PC-9 (cell line): ENCODE results near the gene NOS1AP. TPM values are rescaled to one million over a fixed set of nuclear protein-coding genes. Genes with fewer than 3 reads are reported as not detected.

ENCODE experiments used
- BruUV-seq: library from RNA; stranded (reverse); fragments of 400-500 nt; replicated peaks from 2 replicates; lab custom pipeline; 2021; lab: Mats Ljungman, UMichigan
- CTCF ChIA-PET: fragments of 300-600 bp; sonication (Branson Sonifier 250); formaldehyde crosslinking; loops from one replicate; lab custom pipeline; 2022; ENCODE audit warnings: antibody characterized with exemption; lab: Charles Lee
- POLR2A ChIA-PET: fragments of 300-600 bp; sonication (Branson Sonifier 250); formaldehyde crosslinking; loops from one replicate; lab custom pipeline; 2022; ENCODE audit warnings: antibody characterized with exemption; ENCODE audit not compliant: unreplicated experiment; lab: Charles Lee
- DNase-seq, 2 experiments: peaks; one replicate each; pipeline versions ENCODE4 v3.0.0 to v3.0.0-alpha.2; 2015 to 2022; ENCODE audit warnings: mixed read lengths in 1 of 2
- H2AFZ ChIP-seq: fragments of 200-600 bp; sonication (generic); 2 replicates; pipeline ENCODE4 v1.8.1; 2017; ENCODE audit warnings: antibody characterized with exemption
- H3F3A ChIP-seq: fragments of 200-600 bp; sonication (generic); 2 replicates; pipeline ENCODE4 v1.8.1; 2017; ENCODE audit warnings: antibody characterized with exemption, mild to moderate bottlenecking, low read depth; ENCODE audit not compliant: insufficient read depth
- H3K27ac ChIP-seq: fragments of 200-600 bp; sonication (generic); 2 replicates; pipeline ENCODE4 v1.6.1; 2016; ENCODE audit warnings: mixed run types
- H3K27me3 ChIP-seq: fragments of 200-600 bp; sonication (generic); 2 replicates; pipeline ENCODE4 v1.6.1; 2016; ENCODE audit warnings: low read depth, mixed run types; ENCODE audit not compliant: insufficient read depth
- H3K36me3 ChIP-seq: fragments of 200-600 bp; sonication (generic); 2 replicates; pipeline ENCODE4 v1.6.1; 2016; ENCODE audit warnings: low read depth, mixed run types
- H3K4me1 ChIP-seq: fragments of 200-600 bp; sonication (generic); replicated peaks from 2 replicates; pipeline ENCODE4 v1.6.1; 2016; ENCODE audit warnings: mixed run types; ENCODE audit not compliant: insufficient read depth
- H3K4me2 ChIP-seq: fragments of 200-600 bp; sonication (generic); 2 replicates; pipeline ENCODE4 v1.6.1; 2017; ENCODE audit warnings: mixed run types
- H3K4me3 ChIP-seq: fragments of 200-600 bp; sonication (generic); 2 replicates; pipeline ENCODE4 v1.6.1; 2016; ENCODE audit warnings: mixed run types
- H3K79me2 ChIP-seq: fragments of 200-600 bp; sonication (generic); 2 replicates; pipeline ENCODE4 v1.6.1; 2017; ENCODE audit warnings: low read depth, mixed run types
- H3K9me2 ChIP-seq: fragments of 200-600 bp; sonication (generic); 2 replicates; pipeline ENCODE4 v1.8.1; 2017; ENCODE audit warnings: mild to moderate bottlenecking; ENCODE audit not compliant: insufficient read depth
- H3K9me3 ChIP-seq: fragments of 200-600 bp; sonication (generic); 2 replicates; pipeline ENCODE4 v1.8.1; 2016; ENCODE audit warnings: low read depth; ENCODE audit not compliant: insufficient read depth
- H4K20me1 ChIP-seq: fragments of 200-600 bp; sonication (generic); 2 replicates; pipeline ENCODE4 v1.8.1; 2017; ENCODE audit not compliant: insufficient read depth
- EZH2 ChIP-seq: fragments of 200-600 bp; sonication (generic); IDR thresholded peaks from 2 replicates; pipeline ENCODE4 v1.8.0; 2017; ENCODE audit warnings: antibody characterized with exemption, low read depth
- intact Hi-C: fragments of 100-400 bp; cut with micrococcal nuclease; formaldehyde crosslinking; loops from one replicate; pipeline ENCODE4 v1.10.0; 2022; ENCODE audit not compliant: unreplicated experiment
- total RNA-seq: library from RNA; stranded (reverse); gene quantifications from 2 replicates; pipeline ENCODE4 v1.2.3, GENCODE V29; 2021
- TF ChIP-seq, protein P1 (sequence below): fragments of 200-600 bp; sonication (generic); conservative IDR thresholded peaks from 2 replicates; pipeline ENCODE4 v1.6.1; 2017; ENCODE audit warnings: mixed run types, antibody characterized with exemption, mild to moderate bottlenecking, moderate library complexity

NOS1AP gene
- total RNA-seq, 1 experiment from 2014 or later, result 9.9 TPM

DNA sequence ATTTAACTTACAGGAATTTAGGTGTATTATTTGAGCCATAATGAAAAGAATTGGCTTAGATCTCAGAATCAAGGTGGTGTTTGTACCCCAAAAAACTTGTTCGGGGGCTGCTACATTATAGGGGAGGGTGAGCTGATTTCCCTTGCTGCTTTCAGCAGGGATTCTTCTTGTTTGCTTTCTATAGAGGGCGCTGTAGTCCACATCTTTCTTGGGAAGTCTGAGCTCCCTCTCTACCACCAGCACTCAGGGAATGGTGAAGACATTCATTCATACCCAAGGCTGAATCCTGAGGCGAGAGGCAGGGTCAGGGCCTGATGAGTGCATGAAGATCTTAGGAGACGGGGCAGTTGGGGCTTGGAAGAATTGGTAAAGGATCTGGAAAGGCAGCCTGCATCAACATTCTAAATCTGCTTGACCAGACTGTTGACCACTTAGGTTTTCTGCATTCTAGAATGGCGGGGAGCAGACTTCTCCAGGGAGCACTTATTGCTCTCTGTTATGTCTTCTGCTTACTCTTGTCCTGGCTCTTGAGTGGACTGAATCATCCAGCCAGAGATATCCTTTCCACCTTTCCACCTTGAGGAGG, 288.3 kb downstream of the NOS1AP start:
- H3K9me3 ChIP-seq, result no peaks in the 10 kb centered on the region
- H3K4me2 ChIP-seq, result no peak overlapping the region
- no peak overlapping the region for H3K4me3 ChIP-seq
- no peak overlapping the region for H2AFZ ChIP-seq
- no peaks in the 10 kb centered on the region for H3K27me3 ChIP-seq
- no peaks in the 10 kb centered on the region for H3K79me2 ChIP-seq
- H3K9me2 ChIP-seq, result no peaks in the 10 kb centered on the region
- TF ChIP-seq, protein P1, sequence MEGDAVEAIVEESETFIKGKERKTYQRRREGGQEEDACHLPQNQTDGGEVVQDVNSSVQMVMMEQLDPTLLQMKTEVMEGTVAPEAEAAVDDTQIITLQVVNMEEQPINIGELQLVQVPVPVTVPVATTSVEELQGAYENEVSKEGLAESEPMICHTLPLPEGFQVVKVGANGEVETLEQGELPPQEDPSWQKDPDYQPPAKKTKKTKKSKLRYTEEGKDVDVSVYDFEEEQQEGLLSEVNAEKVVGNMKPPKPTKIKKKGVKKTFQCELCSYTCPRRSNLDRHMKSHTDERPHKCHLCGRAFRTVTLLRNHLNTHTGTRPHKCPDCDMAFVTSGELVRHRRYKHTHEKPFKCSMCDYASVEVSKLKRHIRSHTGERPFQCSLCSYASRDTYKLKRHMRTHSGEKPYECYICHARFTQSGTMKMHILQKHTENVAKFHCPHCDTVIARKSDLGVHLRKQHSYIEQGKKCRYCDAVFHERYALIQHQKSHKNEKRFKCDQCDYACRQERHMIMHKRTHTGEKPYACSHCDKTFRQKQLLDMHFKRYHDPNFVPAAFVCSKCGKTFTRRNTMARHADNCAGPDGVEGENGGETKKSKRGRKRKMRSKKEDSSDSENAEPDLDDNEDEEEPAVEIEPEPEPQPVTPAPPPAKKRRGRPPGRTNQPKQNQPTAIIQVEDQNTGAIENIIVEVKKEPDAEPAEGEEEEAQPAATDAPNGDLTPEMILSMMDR, result peak; percentile 67
- TF ChIP-seq EZH2, result no peak
- ChIA-PET POLR2A (interaction anchor here (0.6 to 0.7 kb wide), 2 partner anchors 67 to 616 kb away, joined by 4 to 10 read pairs; no protein-coding TSS in a partner anchor), CTCF (interaction anchor here (0.5 to 1.3 kb wide), 6 partner anchors 8 to 565 kb away, joined by 3 to 12 read pairs (median 3); partner anchors contain the start of gene C1orf226)
- no peak for DNase-seq
- H3F3A ChIP-seq, result no peaks in the 10 kb centered on the region
- no peaks in the 10 kb centered on the region for H3K4me1 ChIP-seq
- H4K20me1 ChIP-seq, result no peaks in the 10 kb centered on the region
- no TSS peak for BruUV-seq
- H3K27ac ChIP-seq, result no peak overlapping the region
- intact Hi-C loops, result loop anchor here (1.0 to 5.0 kb wide), 2 partner anchors 35 to 140 kb away; partner anchors contain the start of gene UHMK1
- H3K36me3 ChIP-seq, result peaks cover 11% of the 10 kb centered on the region; the same call in 1 of the 2 replicates

DNA sequence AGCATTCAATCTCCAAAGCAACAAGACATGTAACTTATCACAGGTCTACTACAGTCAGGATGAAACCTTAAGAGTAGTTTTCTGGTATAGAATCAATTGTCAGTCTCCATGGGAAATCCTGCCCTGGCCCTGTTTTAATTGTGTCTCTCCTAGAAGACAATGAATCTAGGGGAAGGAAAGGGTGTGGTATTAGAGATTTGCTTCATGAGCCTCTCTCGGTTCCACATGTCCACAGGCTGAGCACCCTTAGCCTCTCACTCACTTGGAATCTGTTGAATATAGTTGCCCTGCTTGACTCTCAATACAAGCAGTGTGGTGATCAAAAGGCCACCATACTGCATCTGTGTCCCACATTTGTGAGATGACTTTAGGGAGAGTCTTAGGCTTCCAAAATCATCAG, 289.4 kb downstream of the NOS1AP start:
- Histone ChIP-seq H3K27ac (no peak overlapping the region), H2AFZ (no peak overlapping the region), H4K20me1 (no peaks in the 10 kb centered on the region), H3K4me1 (no peaks in the 10 kb centered on the region), H3F3A (no peaks in the 10 kb centered on the region), H3K9me3 (no peaks in the 10 kb centered on the region), H3K4me2 (no peak overlapping the region), H3K4me3 (no peak overlapping the region), H3K36me3 (peaks cover 11% of the 10 kb centered on the region; the same call in 1 of the 2 replicates), H3K27me3 (no peaks in the 10 kb centered on the region), H3K79me2 (no peaks in the 10 kb centered on the region), H3K9me2 (no peaks in the 10 kb centered on the region)
- ChIA-PET CTCF (interaction anchor here (0.9 kb wide), 1 partner anchor 33 kb away, joined by 6 read pairs; no protein-coding TSS in a partner anchor), POLR2A (no interaction called here)
- intact Hi-C loops, result loop anchor here (5.0 kb wide), 1 partner anchor 138 kb away; the partner anchor contains the start of gene UHMK1
- no TSS peak for BruUV-seq
- TF ChIP-seq, protein P1, result no peak
- TF ChIP-seq EZH2, result no peak
- no peak for DNase-seq

DNA sequence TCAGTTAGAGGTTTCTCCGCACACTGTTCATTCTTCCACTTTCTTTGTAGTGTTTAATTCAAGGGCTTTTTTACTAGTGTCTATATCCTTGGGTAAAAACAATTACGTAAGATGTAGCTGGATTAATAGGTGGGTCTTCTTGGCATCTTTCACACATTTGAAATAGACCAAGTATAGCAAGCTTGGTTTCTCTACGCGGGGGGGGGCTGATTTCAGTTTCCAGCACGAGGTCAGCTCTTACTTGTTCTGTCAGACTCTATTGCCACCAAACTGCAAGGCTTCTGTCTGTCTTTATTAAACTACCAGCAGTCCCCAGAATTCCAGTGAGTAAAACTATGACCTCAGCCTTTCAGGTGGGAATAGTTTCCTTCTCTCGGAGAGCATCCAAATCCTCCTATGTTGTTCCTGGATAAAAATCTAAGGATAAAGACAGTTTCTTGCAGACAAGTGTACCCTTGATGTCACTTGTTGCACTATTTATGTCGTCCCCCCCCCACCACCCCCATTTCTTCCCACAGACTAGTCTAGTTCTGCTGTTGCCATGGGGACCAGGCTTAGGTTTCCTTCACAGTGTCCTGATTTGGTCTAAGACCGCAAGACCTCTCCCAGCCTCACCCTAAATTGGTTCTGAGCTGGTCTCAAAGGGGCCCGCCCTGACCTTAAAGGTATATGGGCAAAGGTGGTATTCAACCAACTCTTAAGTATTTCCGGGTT, 290.2 kb downstream of the NOS1AP start:
- DNase-seq, result no peak
- Histone ChIP-seq H3K36me3 (peaks cover 11% of the 10 kb centered on the region; the same call in 1 of the 2 replicates), H3K4me2 (no peak overlapping the region), H3K4me3 (no peak overlapping the region), H3K4me1 (no peaks in the 10 kb centered on the region), H3F3A (no peaks in the 10 kb centered on the region), H3K27me3 (no peaks in the 10 kb centered on the region), H3K27ac (no peak overlapping the region), H3K9me3 (no peaks in the 10 kb centered on the region), H4K20me1 (no peaks in the 10 kb centered on the region), H3K9me2 (no peaks in the 10 kb centered on the region), H2AFZ (no peak overlapping the region), H3K79me2 (no peaks in the 10 kb centered on the region)
- no TSS peak for BruUV-seq
- intact Hi-C loops, result loop anchor here (5.0 kb wide), 1 partner anchor 138 kb away; the partner anchor contains the start of gene UHMK1
- ChIA-PET POLR2A (no interaction called here), CTCF (interaction anchor here (0.9 kb wide), 1 partner anchor 32 kb away, joined by 6 read pairs; no protein-coding TSS in a partner anchor)
- no peak for TF ChIP-seq EZH2
